ENCODE measurements around the gene E2F2. TPM values are rescaled to one million over a fixed set of nuclear protein-coding genes. Genes with fewer than 3 reads are reported as not detected.

Gene E2F2
- total and polyA plus RNA-seq, 2 experiments from 2014 or later: 0.78 to 3.4 TPM

DNA sequence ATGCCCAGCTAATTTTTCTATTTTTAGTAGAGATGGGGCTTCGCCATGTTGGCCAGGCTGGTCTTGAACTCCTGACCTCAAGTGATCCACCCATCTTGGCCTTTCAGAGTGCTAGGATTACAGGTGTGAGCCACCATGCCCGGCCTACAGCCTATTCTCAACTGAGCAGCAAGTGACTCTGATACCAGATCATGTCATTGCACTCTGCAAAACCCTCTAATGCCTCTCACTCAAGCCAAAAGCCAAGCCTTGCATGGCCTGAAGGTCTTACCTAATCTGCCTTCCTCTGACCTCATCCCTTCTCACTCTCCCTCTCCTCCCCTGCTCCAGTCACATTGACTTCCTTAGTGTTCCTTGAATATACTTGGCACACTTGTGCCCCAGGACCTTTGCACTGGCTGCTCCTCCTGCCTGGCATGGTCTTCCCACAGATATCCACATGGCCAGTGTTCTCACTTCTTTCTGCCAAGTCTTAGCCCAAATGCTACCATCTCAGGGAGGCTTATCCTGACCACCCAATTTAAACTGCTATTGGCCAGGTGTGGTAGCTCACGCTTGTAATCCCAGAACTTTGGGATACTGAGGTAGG is 38.8 kb downstream of the E2F2 start:
- no peak overlapping the region for H3K4me3 ChIP-seq
- ATAC-seq: no peak
- H3K9me2 ChIP-seq (ENCODE audit: insufficient read depth): no peaks in the 10 kb centered on the region
- H3K27me3 ChIP-seq (ENCODE audit: insufficient read depth): no peaks in the 10 kb centered on the region
- H3K4me3 Mint-ChIP-seq: no peak overlapping the region
- no peak overlapping the region for H3K4me2 ChIP-seq
- no peak overlapping the region for H3K27ac Mint-ChIP-seq
- peaks cover 6% of the 10 kb centered on the region for H3F3A ChIP-seq (replicated peaks; ENCODE audit: low read depth)
- no peak for DNase-seq (ENCODE audit: low spot score)
- no peaks in the 10 kb centered on the region for H3K4me1 Mint-ChIP-seq
- H3K4me1 ChIP-seq (ENCODE audit: insufficient read depth): no peaks in the 10 kb centered on the region
- no peaks in the 10 kb centered on the region for H4K20me1 ChIP-seq (replicated peaks; ENCODE audit: insufficient read depth)
- H3K27me3 Mint-ChIP-seq (ENCODE audit: insufficient read depth, low read depth, poor library complexity): peaks cover 3% of the 10 kb centered on the region
- H3K36me3 ChIP-seq (ENCODE audit: insufficient read depth): no peaks in the 10 kb centered on the region; the same call in 1 of the 2 replicates
- H3K79me2 ChIP-seq (replicated peaks; ENCODE audit: insufficient read depth): no peaks in the 10 kb centered on the region
- TF ChIP-seq NANOG (IDR thresholded peaks at IDR 0.05; ENCODE audit: borderline replicate concordance): no peak
- H3K9me3 Mint-ChIP-seq: no peaks in the 10 kb centered on the region
- no peak overlapping the region for H2AFZ ChIP-seq
- no peaks in the 10 kb centered on the region for H3K36me3 Mint-ChIP-seq (ENCODE audit: low read depth)
- no peak overlapping the region for H3K27ac ChIP-seq (ENCODE audit: low read depth)

DNA sequence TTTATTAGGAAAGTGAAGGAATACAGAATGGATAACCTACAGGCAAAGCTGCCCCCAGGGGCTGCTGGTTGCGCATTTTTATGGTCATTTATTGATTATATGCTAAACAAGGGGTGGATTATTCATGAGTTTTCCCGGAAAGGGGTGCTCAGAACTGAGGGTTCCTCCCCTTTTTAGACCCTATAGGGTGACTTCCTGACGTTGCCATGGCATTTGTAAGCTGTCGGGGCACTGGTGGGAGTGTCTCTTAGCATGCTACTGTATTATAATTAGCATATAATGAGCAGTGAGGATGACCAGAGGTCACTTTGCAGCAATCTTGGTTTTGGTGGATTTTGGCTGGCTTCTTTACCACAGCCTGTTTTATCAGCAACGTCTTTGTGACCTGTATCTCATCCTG is 41.2 kb downstream of the E2F2 start:
- peaks cover 8% of the 10 kb centered on the region for H3K4me1 ChIP-seq (ENCODE audit: insufficient read depth)
- no peak overlapping the region for H2AFZ ChIP-seq
- Mint-ChIP-seq H3K27me3 (ENCODE audit: insufficient read depth, low read depth, poor library complexity) (peaks cover 7% of the 10 kb centered on the region), H3K4me3 (no peak overlapping the region), H3K4me1 (peaks cover 7% of the 10 kb centered on the region), H3K27ac (no peak overlapping the region), H3K36me3 (ENCODE audit: low read depth) (no peaks in the 10 kb centered on the region), H3K9me3 (no peaks in the 10 kb centered on the region)
- no peak overlapping the region for H3K27ac ChIP-seq (ENCODE audit: low read depth)
- no peaks in the 10 kb centered on the region for H3K9me2 ChIP-seq (ENCODE audit: insufficient read depth)
- no peaks in the 10 kb centered on the region for H3K79me2 ChIP-seq (replicated peaks; ENCODE audit: insufficient read depth)
- H3K4me3 ChIP-seq: no peak overlapping the region
- ATAC-seq (no peak), DNase-seq (ENCODE audit: low spot score) (no peak)
- no peak overlapping the region for H3K4me2 ChIP-seq
- H3K27me3 ChIP-seq (ENCODE audit: insufficient read depth): peaks cover 14% of the 10 kb centered on the region; the same call in 1 of the 2 replicates
- no peaks in the 10 kb centered on the region for H4K20me1 ChIP-seq (replicated peaks; ENCODE audit: insufficient read depth)
- H3F3A ChIP-seq (replicated peaks; ENCODE audit: low read depth): no peaks in the 10 kb centered on the region; the same call in 1 of the 2 replicates
- no peaks in the 10 kb centered on the region; the same call in 1 of the 2 replicates for H3K36me3 ChIP-seq (ENCODE audit: insufficient read depth)
- TF ChIP-seq POLR2AphosphoS5 (IDR thresholded peaks at IDR 0.05; ENCODE audit: low read depth) (no peak), EZH2 (IDR thresholded peaks at IDR 0.05; ENCODE audit: low read depth, unreplicated experiment) (no peak), EZH2phosphoT487 (IDR thresholded peaks at IDR 0.05; ENCODE audit: unreplicated experiment) (no peak), NANOG (IDR thresholded peaks at IDR 0.05; ENCODE audit: borderline replicate concordance) (no peak)
- TF ChIP-seq, protein P1, sequence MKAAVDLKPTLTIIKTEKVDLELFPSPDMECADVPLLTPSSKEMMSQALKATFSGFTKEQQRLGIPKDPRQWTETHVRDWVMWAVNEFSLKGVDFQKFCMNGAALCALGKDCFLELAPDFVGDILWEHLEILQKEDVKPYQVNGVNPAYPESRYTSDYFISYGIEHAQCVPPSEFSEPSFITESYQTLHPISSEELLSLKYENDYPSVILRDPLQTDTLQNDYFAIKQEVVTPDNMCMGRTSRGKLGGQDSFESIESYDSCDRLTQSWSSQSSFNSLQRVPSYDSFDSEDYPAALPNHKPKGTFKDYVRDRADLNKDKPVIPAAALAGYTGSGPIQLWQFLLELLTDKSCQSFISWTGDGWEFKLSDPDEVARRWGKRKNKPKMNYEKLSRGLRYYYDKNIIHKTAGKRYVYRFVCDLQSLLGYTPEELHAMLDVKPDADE (IDR thresholded peaks at IDR 0.05): no peak
- TF ChIP-seq, protein P2, sequence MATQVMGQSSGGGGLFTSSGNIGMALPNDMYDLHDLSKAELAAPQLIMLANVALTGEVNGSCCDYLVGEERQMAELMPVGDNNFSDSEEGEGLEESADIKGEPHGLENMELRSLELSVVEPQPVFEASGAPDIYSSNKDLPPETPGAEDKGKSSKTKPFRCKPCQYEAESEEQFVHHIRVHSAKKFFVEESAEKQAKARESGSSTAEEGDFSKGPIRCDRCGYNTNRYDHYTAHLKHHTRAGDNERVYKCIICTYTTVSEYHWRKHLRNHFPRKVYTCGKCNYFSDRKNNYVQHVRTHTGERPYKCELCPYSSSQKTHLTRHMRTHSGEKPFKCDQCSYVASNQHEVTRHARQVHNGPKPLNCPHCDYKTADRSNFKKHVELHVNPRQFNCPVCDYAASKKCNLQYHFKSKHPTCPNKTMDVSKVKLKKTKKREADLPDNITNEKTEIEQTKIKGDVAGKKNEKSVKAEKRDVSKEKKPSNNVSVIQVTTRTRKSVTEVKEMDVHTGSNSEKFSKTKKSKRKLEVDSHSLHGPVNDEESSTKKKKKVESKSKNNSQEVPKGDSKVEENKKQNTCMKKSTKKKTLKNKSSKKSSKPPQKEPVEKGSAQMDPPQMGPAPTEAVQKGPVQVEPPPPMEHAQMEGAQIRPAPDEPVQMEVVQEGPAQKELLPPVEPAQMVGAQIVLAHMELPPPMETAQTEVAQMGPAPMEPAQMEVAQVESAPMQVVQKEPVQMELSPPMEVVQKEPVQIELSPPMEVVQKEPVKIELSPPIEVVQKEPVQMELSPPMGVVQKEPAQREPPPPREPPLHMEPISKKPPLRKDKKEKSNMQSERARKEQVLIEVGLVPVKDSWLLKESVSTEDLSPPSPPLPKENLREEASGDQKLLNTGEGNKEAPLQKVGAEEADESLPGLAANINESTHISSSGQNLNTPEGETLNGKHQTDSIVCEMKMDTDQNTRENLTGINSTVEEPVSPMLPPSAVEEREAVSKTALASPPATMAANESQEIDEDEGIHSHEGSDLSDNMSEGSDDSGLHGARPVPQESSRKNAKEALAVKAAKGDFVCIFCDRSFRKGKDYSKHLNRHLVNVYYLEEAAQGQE (IDR thresholded peaks at IDR 0.05; ENCODE audit: unreplicated experiment): no peak
- TF ChIP-seq, protein P3, sequence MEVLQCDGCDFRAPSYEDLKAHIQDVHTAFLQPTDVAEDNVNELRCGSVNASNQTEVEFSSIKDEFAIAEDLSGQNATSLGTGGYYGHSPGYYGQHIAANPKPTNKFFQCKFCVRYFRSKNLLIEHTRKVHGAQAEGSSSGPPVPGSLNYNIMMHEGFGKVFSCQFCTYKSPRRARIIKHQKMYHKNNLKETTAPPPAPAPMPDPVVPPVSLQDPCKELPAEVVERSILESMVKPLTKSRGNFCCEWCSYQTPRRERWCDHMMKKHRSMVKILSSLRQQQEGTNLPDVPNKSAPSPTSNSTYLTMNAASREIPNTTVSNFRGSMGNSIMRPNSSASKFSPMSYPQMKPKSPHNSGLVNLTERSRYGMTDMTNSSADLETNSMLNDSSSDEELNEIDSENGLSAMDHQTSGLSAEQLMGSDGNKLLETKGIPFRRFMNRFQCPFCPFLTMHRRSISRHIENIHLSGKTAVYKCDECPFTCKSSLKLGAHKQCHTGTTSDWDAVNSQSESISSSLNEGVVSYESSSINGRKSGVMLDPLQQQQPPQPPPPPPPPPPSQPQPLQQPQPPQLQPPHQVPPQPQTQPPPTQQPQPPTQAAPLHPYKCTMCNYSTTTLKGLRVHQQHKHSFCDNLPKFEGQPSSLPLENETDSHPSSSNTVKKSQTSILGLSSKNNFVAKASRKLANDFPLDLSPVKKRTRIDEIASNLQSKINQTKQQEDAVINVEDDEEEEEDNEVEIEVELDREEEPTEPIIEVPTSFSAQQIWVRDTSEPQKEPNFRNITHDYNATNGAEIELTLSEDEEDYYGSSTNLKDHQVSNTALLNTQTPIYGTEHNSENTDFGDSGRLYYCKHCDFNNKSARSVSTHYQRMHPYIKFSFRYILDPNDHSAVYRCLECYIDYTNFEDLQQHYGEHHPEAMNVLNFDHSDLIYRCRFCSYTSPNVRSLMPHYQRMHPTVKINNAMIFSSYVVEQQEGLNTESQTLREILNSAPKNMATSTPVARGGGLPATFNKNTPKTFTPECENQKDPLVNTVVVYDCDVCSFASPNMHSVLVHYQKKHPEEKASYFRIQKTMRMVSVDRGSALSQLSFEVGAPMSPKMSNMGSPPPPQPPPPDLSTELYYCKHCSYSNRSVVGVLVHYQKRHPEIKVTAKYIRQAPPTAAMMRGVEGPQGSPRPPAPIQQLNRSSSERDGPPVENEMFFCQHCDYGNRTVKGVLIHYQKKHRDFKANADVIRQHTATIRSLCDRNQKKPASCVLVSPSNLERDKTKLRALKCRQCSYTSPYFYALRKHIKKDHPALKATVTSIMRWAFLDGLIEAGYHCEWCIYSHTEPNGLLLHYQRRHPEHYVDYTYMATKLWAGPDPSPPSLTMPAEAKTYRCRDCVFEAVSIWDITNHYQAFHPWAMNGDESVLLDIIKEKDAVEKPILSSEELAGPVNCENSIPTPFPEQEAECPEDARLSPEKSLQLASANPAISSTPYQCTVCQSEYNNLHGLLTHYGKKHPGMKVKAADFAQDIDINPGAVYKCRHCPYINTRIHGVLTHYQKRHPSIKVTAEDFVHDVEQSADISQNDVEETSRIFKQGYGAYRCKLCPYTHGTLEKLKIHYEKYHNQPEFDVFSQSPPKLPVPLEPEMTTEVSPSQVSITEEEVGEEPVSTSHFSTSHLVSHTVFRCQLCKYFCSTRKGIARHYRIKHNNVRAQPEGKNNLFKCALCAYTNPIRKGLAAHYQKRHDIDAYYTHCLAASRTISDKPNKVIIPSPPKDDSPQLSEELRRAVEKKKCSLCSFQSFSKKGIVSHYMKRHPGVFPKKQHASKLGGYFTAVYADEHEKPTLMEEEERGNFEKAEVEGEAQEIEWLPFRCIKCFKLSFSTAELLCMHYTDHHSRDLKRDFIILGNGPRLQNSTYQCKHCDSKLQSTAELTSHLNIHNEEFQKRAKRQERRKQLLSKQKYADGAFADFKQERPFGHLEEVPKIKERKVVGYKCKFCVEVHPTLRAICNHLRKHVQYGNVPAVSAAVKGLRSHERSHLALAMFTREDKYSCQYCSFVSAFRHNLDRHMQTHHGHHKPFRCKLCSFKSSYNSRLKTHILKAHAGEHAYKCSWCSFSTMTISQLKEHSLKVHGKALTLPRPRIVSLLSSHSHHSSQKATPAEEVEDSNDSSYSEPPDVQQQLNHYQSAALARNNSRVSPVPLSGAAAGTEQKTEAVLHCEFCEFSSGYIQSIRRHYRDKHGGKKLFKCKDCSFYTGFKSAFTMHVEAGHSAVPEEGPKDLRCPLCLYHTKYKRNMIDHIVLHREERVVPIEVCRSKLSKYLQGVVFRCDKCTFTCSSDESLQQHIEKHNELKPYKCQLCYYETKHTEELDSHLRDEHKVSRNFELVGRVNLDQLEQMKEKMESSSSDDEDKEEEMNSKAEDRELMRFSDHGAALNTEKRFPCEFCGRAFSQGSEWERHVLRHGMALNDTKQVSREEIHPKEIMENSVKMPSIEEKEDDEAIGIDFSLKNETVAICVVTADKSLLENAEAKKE (CRISPR knock-in tag; IDR thresholded peaks at IDR 0.05): no peak
- TF ChIP-seq, protein P4, sequence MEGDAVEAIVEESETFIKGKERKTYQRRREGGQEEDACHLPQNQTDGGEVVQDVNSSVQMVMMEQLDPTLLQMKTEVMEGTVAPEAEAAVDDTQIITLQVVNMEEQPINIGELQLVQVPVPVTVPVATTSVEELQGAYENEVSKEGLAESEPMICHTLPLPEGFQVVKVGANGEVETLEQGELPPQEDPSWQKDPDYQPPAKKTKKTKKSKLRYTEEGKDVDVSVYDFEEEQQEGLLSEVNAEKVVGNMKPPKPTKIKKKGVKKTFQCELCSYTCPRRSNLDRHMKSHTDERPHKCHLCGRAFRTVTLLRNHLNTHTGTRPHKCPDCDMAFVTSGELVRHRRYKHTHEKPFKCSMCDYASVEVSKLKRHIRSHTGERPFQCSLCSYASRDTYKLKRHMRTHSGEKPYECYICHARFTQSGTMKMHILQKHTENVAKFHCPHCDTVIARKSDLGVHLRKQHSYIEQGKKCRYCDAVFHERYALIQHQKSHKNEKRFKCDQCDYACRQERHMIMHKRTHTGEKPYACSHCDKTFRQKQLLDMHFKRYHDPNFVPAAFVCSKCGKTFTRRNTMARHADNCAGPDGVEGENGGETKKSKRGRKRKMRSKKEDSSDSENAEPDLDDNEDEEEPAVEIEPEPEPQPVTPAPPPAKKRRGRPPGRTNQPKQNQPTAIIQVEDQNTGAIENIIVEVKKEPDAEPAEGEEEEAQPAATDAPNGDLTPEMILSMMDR (conservative IDR thresholded peaks at IDR 0.05; ENCODE audit: low read depth in 2 of 2): no peak

Data from GM23338 (cell line).